ENCODE results near the gene SCN8A. TPM values are rescaled to one million over a fixed set of nuclear protein-coding genes. Genes with fewer than 3 reads are reported as not detected.

SCN8A gene
- total RNA-seq, 1 donor from 2014 or later: 0.13 TPM

DNA sequence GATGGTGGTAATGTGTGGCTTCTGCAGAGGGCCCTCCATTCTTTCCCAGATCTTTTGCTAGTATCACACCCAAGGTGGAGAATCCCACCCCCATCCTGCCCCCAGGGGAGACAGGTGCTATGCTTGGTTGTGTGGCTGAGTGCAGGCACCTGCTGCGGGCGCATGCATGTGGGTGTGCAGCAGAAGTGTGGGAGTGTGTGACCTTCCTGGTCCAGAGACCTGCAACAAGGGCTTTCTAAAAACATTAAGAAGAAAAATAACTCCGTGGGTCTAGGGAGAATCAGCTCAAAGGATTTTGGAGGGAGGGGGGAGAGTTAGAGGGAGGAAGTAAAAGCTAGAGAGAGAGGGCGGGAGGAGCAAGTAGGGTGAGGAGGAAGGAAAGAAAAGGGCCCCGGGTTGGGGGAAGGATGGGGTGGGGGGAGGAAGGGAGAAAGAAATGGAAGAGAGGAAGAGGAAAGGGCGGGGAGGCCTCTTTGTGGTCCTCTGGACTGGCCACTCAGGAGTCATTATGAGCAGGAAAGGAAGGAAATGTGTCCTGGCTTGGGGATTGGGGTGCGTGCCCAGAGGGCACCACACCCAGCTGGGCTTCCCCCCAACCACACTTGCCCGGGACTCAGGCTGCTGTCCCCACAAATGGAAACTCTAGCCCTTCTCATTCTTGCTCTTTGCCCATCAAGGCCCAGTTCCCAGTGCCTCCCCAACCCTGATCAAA is 260.5 kb downstream of the SCN8A start:
- DNase-seq: peak; percentile 60
- intact Hi-C loops (cut with DNase I): no loop called here
- ATAC-seq (ENCODE audit: poor library complexity): peak; percentile 47

DNA sequence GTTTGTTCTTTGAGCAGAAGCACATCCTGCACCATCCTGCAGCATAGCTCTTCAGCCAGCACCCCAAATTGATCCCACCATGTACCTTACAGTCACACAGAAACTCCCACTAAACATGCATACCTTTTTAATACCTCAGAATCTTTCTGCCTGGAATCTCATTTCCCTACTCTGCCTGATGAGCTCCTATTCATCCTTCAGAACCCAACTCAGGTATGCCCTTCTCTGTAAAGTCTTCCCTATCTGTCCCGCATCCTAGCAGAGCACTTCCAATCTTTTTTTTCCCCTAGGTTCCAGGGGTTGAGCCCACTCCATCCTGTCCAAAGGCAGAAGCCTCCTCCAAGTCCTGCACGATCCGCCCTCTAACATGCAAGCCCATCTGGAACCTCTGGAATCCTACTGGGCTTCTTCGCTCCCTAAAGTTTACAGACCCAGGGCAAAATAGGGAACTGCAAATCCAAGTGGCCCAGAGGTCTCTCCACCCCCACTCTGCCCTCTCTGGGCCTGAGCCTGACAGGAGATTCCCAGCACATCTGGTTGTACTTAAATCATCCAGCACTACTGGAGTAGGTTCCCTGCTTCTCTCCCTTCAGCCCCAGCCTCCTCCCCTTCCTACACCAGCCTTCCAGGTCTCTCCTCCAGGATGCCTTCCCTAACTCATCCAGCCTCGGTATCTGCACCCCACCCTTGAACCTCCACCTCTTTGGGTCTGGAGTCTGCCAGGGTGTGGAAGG is 261.5 kb downstream of the SCN8A start:
- no peak for DNase-seq
- no peak for ATAC-seq (ENCODE audit: poor library complexity)
- intact Hi-C loops (cut with DNase I): no loop called here

DNA sequence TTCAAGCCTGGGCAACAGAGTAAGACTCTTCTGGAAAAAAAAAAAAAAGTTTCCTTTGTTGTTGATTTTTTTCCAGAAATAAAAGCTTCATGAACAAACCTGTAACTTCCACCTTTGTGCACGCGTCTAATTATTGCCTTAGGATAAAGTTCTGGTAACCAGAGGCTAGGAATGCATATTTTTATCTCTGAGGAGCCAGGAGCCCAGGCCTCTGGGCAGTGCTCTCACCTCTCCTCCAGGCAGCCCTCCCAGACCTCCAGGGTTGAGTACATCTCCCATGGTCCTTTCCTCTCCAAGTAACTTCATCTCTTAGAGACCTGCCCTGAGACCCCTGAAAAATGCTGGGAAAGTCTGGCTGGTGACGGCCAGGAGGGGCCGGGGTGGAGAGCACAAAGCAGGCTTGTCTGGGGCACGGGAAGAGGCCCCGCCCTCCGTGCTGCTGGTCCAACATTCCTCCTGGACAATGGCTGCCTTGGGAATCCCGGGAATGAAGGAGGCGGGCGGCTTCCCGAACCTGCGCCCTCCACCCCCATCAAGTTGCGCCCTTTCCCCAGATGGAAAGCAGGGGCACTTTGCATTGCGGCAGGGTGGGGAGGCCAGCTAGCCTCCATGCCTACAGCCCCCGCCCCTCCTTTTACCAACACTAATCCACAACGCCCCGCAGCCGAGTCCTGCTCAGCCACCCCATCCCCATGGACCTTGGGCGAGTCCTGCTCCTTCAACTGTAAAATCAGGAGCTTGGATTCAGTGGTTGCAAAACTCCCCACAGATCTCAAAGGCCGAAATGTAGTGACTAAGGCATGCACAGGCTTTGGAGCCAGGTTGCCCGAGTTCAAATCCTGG is 264.8 kb downstream of the SCN8A start:
- DNase-seq (peak; percentile 66), ATAC-seq (ENCODE audit: poor library complexity) (peak; percentile 55)
- intact Hi-C loops (cut with DNase I): no loop called here

DNA sequence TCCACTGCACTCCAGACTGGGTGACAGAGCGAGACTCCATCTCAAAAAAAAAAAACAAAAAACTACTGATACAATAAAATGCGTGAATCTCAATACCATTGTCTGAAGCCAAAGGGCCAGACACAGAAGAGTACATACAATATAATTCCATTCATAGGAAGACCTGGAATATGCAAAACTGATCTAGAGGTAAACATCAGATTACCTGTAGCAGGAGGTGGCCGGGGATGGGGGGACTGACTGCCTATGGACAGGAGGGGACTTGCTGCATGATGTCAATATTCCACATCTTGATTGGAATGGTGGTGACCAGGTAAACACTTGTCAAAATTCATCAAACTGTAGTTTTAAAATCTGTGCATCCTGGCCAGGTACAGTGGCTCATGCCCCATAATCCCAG is 270.0 kb downstream of the SCN8A start:
- intact Hi-C loops (cut with DNase I): no loop called here
- no peak for DNase-seq
- no peak for ATAC-seq (ENCODE audit: poor library complexity)

Other genes starting within 250 kb of the SCN8A start
- gene CELA1, start 244.6 kb upstream of the SCN8A start, total RNA-seq: not detected
- gene GALNT6, start 199.8 kb upstream of the SCN8A start, total RNA-seq: 0.62 TPM
- gene SLC4A8, start 166.4 kb upstream of the SCN8A start, total RNA-seq: 0.89 TPM